GM19351 (cell line): ENCODE results near the gene MET.

ENCODE experiments used
- ATAC-seq: cut with Tn5 transposase; IDR thresholded peaks from one replicate; pipeline ENCODE4 v1.9.1; 2021; ENCODE audit warnings: mild to moderate bottlenecking, moderate library complexity; ENCODE audit not compliant: unreplicated experiment

MET gene

DNA sequence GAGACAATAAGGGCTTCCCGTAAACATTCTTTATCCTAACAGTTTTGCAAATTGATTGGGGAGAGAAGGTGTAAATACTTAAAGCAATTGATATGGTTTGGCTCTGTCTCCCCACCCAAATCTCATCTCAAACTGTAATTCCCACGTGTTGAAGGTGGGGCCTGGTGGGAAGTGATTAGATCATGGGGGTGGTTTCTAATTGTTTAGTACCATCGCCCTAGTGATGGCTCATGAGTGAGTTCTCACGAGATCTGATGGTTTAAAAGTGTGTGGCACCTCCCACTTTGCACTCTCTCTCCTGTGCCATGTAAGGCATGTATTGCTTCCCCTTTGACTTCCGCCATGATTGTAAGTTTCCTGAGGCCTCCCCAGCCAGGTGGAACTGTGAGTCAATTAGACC is 168.3 kb downstream of the MET start:
- no peak for ATAC-seq

DNA sequence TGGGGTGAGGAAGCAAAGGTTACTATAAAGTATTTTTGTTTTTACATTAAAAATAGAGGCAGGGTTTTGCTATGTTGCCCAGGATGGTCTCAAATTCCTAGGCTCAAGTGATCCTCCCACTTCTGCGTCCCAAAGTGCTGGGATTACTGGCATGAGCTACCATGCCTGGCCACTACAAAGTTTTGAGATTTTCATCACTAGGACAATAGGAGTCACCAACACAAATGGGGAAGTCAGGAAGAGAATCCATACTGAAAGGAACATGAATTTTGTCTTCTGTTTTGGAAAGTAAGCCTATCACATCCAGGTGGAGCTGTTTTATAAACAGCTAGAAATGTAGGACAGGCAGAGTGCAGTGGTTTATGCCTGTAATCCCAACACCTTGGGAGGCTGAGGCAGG is 170.4 kb downstream of the MET start:
- ATAC-seq: no peak

DNA sequence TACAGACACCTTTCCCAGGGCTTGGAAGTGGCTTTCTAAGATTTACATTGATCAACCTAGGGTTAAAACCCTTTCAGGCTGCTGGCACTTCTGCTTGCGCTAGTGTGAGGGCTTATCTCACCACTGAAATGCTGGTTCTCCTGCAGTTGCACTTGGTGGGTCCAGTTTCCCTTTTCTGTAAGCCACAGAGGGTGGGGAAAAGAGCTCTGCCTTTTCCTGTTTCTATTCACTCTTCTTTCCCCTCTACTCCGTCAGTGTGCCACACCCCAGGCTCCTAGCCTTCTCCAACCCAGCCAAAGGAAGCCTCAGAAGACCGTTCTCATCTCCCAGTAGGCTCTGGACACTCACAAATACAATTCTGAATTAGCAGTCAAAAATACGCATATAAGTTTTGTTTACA is 171.4 kb downstream of the MET start:
- ATAC-seq: no peak
